ENCODE results near the gene DNAJB5.

Gene DNAJB5

DNA sequence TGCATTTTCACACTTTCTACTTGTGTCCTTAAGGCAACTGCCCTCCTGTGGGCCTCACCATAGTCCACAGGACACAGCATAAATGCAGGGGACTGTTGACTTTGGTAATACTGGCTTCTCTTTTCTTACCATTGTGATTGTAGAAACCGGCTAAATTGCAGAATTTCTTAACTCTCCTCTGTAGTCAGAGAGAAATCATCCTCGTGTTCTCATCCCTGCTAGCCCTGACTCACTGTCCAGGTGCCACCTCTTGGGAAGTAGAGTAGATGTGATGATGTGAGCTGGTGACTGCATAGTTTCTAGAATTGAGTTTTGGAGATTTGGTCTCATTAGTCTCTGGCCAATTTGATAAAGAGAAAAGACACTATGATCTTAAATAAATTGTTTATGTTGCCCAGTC, 26.0 kb upstream of the DNAJB5 start:
- Mint-ChIP-seq H3K36me3 (ENCODE audit: low read depth) (no peaks in the 10 kb centered on the region), H3K4me1 (peaks cover 9% of the 10 kb centered on the region), H3K4me3 (no peak overlapping the region), H3K27me3 (ENCODE audit: low read depth) (peaks cover 95% of the 10 kb centered on the region), H3K9me3 (no peaks in the 10 kb centered on the region), H3K27ac (no peak overlapping the region)
- TF ChIP-seq, protein P1, sequence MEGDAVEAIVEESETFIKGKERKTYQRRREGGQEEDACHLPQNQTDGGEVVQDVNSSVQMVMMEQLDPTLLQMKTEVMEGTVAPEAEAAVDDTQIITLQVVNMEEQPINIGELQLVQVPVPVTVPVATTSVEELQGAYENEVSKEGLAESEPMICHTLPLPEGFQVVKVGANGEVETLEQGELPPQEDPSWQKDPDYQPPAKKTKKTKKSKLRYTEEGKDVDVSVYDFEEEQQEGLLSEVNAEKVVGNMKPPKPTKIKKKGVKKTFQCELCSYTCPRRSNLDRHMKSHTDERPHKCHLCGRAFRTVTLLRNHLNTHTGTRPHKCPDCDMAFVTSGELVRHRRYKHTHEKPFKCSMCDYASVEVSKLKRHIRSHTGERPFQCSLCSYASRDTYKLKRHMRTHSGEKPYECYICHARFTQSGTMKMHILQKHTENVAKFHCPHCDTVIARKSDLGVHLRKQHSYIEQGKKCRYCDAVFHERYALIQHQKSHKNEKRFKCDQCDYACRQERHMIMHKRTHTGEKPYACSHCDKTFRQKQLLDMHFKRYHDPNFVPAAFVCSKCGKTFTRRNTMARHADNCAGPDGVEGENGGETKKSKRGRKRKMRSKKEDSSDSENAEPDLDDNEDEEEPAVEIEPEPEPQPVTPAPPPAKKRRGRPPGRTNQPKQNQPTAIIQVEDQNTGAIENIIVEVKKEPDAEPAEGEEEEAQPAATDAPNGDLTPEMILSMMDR (IDR thresholded peaks at IDR 0.05; ENCODE audit: unreplicated experiment in 3 of 3), result no peak

- no peak overlapping the region for H3K4me3 Mint-ChIP-seq
- TF ChIP-seq, protein P1 (IDR thresholded peaks at IDR 0.05; ENCODE audit: unreplicated experiment in 3 of 3), result no peak
- peaks cover 92% of the 10 kb centered on the region for H3K27me3 Mint-ChIP-seq (ENCODE audit: low read depth)
- H3K36me3 Mint-ChIP-seq (ENCODE audit: low read depth), result no peaks in the 10 kb centered on the region
- H3K27ac Mint-ChIP-seq, result no peak overlapping the region
- peaks cover 9% of the 10 kb centered on the region for H3K4me1 Mint-ChIP-seq
- H3K9me3 Mint-ChIP-seq, result no peaks in the 10 kb centered on the region
These were observed 25.1 kb upstream of the DNAJB5 start for GRCh38 chr9:34964458-34964857.

DNA sequence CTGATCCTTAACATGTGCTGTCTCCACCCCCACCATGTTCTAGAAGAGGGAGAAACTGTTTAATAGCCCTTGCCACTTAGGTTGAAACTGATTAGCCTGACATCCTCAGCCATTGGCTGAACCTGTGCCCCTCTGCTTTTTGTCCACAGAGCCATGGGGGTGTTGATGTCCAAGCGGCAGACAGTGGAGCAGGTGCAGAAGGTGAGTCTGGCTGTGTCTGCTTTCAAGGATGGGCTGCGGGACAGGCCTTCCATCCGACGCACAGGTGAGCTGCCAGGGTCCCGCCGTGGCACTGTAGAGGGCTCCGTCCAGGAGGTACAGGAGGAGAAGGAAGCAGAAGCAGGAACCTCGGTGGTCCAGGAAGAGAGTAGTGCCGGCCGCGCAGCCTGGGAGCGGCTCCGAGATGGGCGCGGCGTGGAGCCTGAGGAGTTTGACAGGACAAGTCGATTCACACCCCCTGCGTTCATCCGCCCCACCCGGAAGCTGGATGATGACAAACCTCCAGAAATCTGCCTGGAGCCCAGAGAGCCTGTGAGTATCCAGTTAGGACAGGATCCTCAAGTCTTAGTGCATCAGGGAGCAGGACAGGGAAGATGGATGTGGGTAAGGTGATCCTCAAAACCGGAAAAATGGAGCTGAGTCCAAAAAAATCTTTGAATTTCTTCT, 18.3 kb upstream of the DNAJB5 start:
- Mint-ChIP-seq H3K27ac (no peak overlapping the region), H3K27me3 (ENCODE audit: low read depth) (peaks cover 49% of the 10 kb centered on the region), H3K4me1 (no peaks in the 10 kb centered on the region), H3K9me3 (no peaks in the 10 kb centered on the region), H3K4me3 (no peak overlapping the region), H3K36me3 (ENCODE audit: low read depth) (no peaks in the 10 kb centered on the region)
- TF ChIP-seq, protein P1 (IDR thresholded peaks at IDR 0.05; ENCODE audit: unreplicated experiment in 3 of 3), result no peak

- Mint-ChIP-seq H3K9me3 (no peaks in the 10 kb centered on the region), H3K4me3 (no peak overlapping the region), H3K4me1 (no peaks in the 10 kb centered on the region), H3K27ac (no peak overlapping the region), H3K27me3 (ENCODE audit: low read depth) (peaks cover 27% of the 10 kb centered on the region), H3K36me3 (ENCODE audit: low read depth) (no peaks in the 10 kb centered on the region)
- TF ChIP-seq, protein P1 (IDR thresholded peaks at IDR 0.05; ENCODE audit: unreplicated experiment in 3 of 3), result no peak
These were observed 14.9 kb upstream of the DNAJB5 start for GRCh38 chr9:34974664-34975063.

DNA sequence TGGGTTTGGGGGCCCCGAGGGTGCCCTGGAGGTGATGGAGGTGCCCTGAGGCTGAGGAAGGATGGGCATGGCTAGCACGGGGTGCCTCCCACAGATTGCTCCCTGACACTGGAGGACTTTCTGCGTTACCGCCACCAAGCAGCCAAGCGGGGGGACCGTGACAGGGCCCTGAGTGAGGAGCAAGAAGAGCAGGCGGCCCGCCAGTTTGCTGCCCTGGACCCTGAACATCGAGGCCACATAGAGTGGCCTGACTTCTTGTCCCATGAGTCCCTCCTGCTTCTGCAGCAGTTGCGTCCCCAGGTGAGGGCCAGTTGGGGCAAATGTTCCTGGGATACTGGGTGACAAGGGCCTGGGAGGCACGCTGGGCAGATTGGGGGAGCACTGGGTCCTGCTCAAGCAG, 13.1 kb upstream of the DNAJB5 start:
- H3K27me3 Mint-ChIP-seq (ENCODE audit: low read depth), result peaks cover 22% of the 10 kb centered on the region
- H3K4me1 Mint-ChIP-seq, result no peaks in the 10 kb centered on the region
- H3K27ac Mint-ChIP-seq, result no peak overlapping the region
- TF ChIP-seq, protein P1 (IDR thresholded peaks at IDR 0.05; ENCODE audit: unreplicated experiment in 3 of 3), result no peak
- H3K36me3 Mint-ChIP-seq (ENCODE audit: low read depth), result no peaks in the 10 kb centered on the region
- H3K9me3 Mint-ChIP-seq, result no peaks in the 10 kb centered on the region
- no peak overlapping the region for H3K4me3 Mint-ChIP-seq

DNA sequence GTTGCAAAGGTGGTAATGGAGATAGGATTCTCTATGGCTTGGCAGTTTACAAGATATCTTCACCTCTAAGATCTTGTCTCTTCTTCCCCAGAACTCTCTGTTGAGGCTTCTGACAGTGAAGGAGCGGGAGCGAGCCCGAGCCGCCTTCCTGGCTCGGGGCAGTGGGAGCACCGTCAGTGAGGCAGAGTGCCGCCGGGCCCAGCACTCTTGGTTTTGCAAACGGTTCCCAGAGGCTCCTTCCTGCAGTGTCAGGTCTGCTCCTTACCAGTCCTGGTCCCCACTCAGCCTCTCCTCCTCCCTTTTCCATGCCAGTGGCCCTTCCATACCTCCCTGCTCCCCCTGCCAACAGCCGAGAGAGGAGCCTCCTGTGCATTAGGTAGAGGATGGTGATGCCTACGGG, 12.6 kb upstream of the DNAJB5 start:
- Mint-ChIP-seq H3K4me3 (no peak overlapping the region), H3K9me3 (no peaks in the 10 kb centered on the region), H3K4me1 (no peaks in the 10 kb centered on the region), H3K27ac (no peak overlapping the region), H3K36me3 (ENCODE audit: low read depth) (no peaks in the 10 kb centered on the region), H3K27me3 (ENCODE audit: low read depth) (peaks cover 19% of the 10 kb centered on the region)
- TF ChIP-seq, protein P1 (IDR thresholded peaks at IDR 0.05; ENCODE audit: unreplicated experiment in 3 of 3), result no peak
